Suppressor macrophage treated with lipopolysaccharide for 4 hours (primary cell): Measurements from ENCODE around the gene GPR39.
A peak's percentile ranks its signal among the peaks of the same experiment; 100 is the strongest.
"Not testable (repeated sequence)": the region's sequence is repeated elsewhere in the genome, so short reads cannot be mapped to it uniquely, and the experiment has no call there.

Experiments used
- DNase-seq: peaks from one replicate; pipeline ENCODE4 v3.0.0-alpha.2; 2020

The GPR39 gene

DNA sequence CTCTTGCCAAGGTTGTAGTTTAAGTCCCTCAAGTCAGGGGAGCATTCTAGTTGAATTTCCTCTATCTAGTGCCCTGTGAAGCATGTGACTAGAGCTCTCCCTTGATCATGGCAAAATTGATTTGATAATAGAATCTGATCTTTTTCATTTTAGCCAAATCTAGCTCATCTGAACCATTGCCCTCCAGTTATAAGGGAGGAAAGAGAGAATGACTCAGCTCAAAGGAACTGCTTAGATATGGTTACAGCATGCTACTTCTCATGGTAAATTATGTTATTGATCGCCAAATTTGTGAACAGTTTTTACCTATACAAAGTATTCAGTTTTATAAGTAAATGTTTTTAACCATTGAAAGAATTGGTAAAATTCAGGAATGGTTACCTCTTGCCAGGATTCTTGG lies 100.8 kb downstream of the GPR39 start:
- no peak for DNase-seq

DNA sequence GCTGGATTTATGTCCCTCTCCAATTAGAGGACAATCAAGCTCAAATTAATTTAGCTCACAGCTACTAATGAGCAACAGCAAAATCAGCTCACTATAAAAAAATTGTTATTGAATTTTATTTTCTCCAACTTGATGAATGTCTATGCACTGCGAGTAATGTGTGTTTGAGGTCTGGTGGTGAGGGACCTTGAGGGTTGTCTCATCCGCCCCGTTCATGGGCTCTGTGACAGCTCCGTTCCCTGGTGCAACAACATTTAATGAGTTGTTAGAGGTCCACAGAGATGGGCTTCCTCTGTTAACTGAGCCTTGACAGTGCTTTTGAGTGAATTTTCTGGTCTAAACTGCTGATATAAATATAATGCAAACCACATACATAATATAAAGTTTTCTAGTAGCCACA lies 101.7 kb downstream of the GPR39 start:
- DNase-seq: no peak

DNA sequence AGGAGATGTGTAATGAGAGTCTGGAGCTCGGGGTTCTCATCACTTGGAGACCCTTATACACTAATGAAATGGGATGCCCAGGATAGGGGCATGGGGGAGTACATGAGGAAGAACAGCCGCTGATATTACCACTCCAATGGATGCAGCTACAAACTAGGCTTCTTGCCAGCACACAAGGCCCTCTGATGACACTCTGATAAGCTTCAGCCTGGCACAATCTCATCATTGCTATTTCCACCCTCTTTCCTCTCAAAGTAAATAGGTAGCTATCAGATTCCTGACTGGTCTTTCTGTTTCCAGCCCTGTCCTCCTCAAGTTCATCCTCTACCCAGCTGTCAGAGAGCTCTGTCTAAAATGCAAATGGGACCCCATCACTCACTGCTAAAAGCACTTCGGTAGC lies 103.0 kb downstream of the GPR39 start:
- DNase-seq: no peak

DNA sequence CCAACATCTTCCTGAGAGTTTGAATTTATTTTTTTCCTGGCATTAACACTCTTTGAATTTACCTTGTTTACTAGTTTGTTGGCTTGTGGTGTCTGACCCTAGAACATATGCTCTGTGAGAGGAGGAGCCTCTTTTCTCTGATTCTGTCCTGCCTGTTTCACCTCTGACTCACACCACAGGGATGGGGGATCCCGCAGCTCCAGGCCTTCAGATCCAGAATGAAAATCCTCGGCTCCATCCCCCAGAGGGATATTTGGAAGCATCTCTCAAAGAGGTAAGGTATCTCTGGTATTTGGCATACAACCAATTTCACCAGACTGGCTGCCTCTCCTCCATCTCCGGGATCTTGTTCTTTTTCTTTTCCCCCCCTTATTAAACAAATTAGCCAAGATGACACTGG lies 104.7 kb downstream of the GPR39 start:
- DNase-seq: no peak

DNA sequence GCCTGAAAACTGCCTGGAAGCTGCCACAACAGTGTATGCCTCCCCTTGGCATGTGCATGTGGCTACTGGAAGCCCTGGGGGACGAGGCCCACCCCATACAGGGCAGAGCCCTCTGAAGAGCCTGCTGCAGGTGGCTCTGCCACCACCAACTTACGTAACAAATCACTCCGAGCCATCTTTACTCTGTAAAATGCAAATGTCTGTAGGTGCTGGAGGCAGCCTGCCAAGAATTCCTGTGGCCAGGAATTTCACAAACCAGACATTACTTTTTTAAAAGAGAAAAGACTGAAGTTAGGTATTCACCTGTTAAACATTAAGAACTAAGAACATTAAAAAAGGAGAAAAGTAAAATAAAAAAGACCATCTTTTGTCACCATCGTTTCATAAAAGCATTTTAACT lies 106.3 kb downstream of the GPR39 start:
- DNase-seq: no peak

DNA sequence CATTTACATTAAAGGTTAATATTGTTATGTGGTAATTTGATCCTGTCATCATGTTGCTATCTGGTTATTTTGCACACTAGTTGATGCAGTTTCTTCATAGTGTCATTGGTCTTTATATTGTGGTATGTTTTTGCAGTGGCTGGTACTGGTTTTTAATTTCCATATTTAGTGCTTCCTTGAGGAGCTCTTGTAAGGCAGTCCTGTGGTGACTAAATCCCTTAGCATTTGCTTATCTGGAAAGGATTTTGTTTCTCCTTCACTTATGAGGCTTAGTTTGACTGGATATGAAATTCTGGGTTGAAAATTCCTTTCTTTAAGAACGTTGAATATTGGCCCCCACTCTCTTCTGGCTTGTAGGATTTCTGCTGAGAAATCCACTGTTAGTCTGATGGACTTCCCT lies 120.5 kb downstream of the GPR39 start:
- DNase-seq: not testable (repeated sequence)

DNA sequence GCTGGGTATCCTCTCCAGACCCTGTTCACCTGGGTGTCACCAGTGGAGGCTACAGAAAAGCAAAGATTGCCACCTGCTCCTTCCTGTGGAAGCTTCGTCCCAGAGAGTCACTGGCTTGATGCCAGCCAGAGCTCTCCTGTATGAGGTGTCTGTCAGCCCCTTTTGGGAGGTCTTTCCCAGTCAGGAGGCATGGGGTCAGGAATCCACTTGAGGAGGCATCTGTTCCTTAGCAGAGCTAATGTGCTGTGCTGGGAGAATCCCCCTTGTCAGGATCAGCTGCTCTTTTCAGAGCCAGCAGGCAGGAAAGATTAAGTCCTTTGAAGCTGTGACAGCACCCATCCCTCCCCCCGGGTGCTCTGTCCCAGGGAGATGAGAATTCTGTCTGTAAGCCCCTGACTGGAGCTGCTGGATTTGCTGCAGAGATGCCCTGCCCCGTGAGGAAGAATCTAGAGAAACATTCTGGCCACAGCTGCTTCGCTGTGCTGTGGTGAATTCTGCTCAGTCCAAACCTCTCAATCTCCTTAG lies 121.8 kb downstream of the GPR39 start:
- DNase-seq: no peak

DNA sequence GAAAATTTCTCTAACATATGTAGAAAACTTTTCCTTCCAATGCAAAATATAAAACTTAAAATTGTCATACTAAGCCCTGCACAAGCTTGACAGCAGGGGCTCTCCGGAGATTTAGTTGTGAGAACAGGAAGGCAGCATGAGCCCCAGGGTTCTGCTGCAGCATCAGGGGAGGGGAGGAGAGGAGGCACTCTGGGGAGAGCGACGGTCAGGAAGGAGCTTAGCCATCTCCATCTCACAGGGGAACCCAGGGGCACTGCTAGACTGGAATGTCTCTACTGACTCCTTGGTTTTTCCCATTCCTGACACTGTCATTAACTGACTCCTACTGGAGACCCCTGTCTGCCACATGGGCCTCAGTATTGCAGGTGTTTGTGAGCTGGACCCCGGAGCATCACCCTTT lies 123.6 kb downstream of the GPR39 start:
- DNase-seq: no peak

DNA sequence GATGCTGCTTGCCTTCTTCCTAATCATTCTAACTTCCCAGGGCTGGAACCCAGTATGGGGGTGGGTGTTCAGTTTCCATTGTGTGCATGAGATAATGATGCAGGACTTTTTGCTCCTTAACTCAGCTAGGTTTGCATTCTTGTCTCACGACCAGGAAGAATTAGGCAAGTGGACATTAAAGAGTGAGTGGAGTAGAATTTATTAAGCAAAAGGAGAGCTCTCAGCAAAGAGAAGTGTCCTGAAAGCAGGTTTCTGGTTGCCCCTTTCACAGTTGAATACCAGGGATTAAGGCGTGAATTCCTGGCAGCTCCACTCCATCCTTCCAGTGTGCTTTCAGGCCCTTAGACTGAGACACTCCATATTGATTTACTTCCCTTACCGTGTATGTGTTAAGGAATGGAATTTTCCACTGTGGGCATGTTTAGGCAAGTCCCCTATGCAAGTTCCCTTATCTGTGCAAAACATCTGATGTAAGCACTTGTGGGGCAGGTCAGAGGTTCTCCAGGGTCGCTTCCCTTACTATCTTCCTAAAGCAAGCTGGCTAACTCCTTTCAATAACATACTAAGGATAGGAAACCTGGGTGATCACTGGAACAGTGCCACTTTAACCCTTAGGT lies 126.5 kb downstream of the GPR39 start:
- DNase-seq: peak; percentile 33

DNA sequence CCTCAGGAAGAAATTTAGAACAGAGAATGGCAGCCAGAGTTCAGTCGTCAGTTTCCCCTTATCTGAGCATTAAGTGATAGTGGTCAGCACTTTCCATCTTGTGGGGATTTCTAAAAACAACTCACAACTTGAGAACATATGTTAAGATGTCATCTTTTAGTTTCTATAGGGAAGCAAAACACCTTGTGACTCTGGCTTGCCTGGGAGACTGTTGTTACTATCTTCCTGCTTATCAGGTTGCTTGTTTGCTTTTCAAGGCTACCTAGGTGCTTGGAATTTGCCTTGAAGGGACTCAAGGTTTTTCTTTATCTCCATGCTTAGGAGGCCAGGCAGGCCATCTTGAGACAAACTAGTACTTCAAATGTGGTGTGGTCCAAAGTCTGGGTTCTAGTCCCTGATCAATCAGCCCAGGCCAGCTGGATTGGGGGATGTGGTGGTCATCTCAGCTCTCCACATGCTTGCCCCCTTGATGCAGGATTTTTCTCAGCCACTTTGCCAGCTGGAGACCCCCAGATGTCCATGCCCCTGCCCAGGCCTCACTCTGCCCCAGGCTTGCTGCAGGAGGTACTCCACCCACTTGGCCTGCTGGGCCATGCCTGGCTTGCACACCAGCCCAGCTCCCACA lies 127.5 kb downstream of the GPR39 start:
- DNase-seq: peak; percentile 7

DNA sequence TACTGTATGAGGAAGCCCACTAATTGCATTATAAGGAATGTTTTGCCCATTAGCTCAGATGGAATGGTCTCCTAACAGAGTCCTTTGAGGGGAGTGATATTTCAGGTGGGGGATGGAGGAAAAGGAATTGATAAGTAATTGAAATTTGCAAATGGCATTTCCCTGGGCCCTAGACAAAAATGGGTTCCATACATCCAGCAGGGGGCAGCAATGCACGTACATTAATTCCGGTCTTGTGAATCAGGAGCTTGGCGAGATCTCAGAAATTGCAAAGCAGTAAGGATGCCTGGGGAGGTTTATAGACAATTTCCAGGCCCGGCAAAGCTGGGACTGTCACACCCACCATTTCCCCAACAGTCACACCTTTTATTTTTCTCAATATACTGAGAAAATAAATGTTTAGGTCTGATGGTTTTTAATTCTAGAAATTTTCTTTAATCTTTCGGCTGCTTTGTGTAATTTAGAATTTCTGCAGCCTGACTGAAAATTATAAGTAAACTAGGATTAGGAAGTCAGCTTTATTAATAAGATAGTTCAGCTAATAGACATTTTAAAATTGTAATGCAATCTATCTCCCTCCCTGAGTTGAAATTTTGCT lies 130.6 kb downstream of the GPR39 start:
- DNase-seq: peak; percentile 83

DNA sequence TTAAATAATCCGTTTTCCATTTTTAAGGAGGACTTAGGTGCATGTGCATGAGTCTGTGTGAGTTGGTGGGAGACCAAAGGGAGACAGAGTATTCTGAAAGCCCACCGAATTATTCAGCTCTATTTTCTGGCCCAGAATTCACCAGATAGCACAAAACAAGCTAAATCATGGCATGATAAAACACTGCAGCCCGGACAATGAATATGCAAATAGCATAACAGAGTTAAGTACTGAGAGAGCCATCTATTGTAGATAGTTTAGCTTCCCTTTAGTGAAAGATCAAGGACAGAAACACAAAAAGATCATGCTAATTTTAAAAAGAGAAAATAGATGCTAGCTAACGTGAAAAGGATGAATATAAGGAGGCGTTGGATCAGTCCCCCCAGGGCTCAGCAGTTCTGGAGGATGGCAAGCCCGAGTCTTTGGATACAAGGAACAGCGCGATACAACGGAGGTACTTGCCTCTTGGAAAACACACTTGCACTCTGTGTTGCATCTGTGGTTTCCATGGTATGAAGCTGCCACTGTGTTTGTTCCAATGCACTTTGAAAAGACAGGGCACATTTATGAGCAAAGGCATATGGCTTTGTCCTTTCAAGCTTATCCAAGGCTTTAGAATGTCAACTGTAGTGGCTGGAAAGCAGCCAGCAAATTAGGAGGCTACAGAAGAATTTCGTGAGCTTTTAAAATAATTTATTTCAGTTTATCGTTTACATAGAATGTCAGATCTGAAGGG lies 133.5 kb downstream of the GPR39 start:
- no peak for DNase-seq

DNA sequence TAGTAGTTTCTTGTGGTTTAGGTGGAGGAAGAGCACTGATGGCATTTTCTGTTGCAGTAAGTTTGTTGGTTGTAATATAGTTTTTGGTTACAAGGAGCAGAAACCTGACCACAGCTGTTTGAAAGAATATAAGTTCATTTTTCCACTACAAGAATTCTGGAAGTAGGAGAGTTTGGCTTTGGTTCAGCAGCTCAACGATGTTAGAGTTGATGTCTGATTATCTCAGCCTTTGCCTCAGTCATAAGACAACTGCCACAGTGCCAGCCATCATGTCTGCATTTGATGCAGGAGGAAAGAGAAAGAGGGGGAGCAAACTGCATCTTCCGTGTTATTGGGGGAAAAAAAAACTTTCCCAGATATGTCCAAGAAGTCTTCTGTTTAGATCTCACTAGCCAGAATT lies 134.3 kb downstream of the GPR39 start:
- DNase-seq: no peak

DNA sequence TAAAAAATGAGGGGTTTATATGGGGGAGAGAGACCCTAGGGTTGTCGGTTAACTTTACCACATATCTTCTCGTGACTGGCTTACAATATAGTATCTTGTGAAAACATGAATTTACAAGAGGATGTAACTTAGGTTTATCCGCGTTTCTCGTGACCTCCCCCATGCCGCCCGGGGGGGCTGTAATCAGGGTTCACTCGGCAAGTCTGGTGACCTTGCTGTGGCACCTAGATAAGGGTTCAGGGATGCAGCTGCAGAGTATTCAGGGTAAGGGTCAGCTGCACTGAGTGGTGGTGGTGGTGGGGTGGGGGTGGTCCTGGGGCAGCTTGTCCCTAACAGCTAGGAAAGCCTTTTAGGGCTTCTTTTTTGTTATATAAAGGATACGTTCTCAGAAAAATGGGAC lies 141.1 kb downstream of the GPR39 start:
- DNase-seq: no peak

DNA sequence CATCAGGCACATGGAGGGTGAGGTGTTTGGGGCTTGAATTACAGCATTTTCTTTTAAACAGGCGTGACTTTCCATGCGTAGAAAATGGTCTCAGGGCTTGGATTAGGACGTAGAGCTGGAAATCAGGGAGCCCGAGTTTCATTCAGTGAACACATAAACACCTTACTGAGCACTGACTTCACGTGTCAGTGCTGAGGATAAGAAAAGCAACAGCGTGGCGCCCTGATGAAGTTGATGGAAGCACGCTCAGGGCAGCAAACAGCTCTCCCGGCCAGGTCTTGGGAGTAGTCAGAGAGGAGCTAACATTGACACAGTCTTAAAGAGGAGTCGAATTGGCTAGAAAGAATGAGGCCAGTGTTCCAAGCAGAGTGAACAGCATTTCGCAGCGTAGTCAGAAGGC lies 142.7 kb downstream of the GPR39 start:
- no peak for DNase-seq

DNA sequence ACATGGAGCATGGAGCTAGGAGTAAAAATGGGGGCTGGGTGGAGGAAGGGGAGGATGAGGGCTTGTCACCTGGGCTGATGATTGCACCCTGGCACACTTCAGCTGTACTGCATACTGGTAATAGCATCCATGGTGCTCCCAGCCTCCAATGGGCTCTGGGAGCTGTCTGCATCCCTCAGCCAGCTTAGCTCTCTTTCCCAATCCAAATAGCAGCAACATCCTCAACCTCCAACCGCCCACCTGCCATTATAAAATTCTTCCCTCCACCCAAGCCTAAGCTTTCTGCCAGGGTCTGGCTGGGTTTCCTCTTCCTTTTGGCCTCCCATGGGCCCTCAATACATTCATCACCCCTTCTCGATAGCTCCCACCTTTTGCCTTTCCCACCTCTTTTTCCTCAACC lies 143.3 kb downstream of the GPR39 start:
- DNase-seq: no peak

DNA sequence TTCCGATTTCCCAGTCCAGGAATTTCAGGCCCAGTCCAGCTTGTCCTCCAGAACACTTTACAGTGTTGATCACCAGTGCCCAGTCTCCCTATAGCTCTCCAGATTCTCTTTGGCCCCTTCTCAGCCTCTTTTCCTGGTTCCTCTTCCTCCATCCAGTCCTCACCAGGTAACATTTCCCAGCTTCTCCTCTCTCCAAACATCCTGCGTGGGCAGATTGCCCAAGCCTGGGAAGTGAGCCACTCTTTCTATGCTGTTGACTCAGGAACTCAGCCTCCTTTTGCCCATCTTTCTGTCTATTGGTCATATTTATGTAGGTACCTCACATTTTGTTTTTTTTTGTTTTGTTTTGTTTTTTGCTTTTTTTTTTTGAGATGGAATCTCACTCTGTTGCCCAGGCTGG lies 144.0 kb downstream of the GPR39 start:
- DNase-seq: no peak

DNA sequence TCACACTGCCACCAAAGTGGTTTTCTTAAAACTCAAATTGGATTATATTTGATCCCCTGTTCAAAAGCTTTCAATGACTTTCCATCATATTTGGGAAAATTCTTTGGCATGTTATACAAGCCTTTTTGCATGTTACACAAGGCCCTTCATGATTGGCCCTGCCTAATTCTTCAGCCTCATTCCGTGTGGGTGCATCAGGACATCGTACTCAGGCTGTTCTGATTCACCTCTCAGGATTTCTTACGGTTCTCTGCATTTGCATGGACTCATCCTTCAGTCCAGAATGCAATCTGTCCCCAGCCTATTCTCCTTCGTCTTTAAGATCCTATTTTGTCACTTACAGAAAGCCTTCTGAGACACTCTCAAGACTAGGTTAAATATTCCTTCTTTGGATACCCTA lies 145.6 kb downstream of the GPR39 start:
- no peak for DNase-seq

DNA sequence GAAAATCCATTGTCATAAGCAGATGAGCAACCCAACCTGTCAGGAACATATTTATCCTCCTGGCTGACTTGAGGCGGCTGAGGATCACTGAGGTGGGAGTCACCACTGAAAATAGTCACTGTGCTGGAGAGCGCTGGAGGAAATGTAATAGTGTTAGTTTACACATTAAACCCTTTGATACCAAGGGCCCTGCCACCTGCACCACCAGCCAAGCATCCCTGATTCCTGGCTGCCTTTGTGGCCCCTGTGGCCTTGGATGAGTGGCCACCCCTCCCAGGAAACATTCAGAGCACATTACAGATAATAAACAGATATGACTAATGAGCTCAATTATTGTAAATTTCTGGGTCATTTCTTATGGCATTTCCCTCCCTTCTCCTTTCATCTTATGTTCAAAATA lies 147.5 kb downstream of the GPR39 start:
- DNase-seq: no peak

DNA sequence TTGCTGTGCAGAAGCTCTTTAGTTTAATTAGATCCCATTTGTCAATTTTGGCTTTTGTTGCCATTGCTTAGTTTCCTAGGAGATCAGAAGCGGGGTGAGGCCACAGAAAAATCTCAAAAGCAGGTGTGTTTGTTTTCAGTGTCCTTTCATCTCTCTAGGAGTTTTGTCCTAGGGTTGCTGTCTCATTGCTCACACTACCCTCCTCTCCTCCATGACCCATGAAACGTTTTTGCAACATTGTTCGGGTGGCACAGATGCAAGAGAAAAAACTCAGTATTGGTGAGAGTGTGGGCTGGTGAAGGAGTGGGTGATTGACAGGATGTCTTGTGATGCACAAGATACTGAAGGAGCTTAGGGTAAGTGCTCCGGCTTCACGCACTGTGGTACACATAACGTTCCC lies 149.8 kb downstream of the GPR39 start:
- no peak for DNase-seq

DNA sequence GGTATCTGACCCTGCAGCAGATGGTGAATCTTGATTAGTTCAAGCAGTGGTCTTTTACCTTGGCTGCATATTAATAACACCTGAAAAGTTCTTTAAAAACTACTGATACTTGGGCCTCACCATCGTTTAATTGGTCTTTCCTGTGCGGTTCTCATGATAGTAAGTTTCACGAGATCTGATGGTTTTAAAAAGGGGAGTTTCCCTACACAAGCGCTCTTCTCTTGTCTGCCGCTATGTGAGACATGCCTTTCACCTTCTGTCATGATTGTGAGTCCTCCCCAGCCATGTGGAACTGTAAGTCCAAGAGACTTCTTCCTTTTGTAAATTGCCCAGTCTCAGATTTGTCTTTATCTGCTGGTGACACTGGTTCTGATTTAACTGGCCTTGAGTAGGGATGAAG lies 151.1 kb downstream of the GPR39 start:
- DNase-seq: no peak

DNA sequence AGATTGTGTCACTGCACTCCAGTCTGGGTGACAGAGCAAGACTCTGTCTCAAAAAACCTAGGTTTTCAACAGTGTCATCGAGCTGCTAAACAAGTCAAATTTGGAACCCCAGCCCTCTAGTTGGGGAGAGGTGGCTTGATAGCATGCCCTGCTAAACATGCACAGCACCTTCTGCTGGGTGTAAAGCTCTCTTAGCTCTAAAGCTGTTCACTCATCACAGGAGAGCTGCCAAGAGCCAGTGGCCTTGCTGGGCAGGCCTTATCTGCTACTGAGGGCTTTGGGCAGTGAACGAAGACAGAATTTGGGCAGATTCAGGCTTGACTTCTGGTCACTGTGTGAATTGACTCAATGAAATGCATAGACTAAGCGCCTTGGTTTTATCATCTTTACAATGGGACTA lies 152.1 kb downstream of the GPR39 start:
- no peak for DNase-seq

DNA sequence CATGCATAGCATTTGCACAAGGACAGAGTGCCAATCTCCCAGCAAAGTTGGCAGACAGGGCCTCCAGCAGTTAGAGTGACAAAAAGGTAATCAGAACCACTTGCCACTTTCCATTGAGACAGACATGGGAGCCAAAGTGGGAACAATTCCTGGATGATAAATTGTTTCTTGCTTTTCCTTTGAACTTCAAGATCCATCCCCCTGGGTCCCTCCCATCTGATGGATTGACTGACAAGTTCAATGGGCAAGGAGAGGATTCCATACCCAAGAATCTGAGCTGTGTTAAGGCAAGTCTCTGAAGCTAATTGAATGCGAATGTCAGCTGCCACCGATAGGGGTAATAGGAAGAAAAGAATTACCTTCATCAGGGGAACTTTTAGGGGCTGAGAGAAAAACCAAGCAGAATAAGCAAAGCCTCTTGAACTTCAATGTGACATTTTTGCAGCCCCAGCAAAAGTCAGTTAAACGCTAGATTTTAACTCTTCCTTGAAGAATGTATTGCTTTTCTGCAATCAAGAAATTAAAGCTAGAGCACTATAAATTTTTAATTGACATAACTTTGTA lies 156.9 kb downstream of the GPR39 start:
- no peak for DNase-seq

DNA sequence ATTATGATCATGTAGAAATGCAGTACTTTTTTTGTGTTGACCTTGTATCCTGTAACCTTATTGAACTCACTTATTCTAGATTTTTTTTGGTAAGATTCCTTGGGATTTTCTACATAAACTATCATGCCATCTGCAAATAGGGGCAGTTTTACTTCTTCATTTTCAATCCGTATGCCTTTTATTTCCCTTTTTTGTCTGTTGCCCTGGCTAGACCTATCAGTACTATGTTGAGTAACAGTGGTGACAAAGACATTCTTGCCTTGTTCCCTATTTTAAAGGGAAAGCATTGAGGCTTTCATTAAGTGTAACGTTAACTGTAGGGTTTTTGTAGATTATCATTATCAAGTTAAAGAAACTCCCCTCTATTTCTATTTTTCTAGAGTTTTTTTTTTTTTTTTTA lies 161.1 kb downstream of the GPR39 start:
- DNase-seq: peak; percentile 89
